ENCODE measurements around the gene SMARCD1. TPM values are rescaled to one million over a fixed set of nuclear protein-coding genes. Genes with fewer than 3 reads are reported as not detected.

Gene SMARCD1
- total and polyA plus RNA-seq, 3 experiments from 2014 or later = 16.1 to 78.2 (median 72.3) TPM

DNA sequence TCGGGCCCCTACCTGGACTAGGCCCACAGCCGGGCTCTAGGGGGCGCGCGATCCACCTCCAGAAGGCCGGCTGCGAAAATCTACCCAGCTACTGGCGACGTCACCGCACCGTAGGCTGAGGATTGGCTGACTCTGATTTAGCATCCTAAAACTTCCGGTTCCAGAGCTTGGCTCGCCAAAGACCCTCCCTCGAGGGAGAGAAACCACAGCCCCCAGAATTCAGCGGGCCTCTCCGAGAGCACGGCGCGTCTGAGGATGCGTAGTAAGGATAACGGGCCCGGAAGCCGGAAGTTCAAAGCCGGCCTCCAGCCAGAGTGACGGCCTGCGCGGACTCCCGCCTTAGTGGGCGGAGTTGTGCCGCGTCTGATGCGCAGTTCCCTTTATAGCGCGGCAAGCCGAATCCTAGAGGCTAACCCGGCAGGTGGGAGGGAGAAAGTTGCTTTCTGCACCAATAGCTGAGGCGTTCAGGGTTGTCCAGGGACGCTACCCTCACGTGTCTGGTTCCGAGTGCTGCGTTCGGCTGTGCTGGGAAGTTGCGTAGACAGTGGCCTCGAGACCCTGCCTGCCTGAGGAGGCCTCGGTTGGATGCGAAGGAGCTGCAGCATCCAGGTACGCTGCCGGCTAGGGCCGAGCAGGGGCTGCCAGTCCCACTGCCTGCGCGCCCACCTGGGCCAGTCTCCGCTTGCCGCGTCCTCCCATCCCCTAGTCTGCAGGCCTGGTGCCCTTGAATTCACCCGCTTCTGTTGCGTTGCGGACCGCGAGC, 26.7 kb downstream of the SMARCD1 start, which contains the start of gene COX14:
Gene COX14 (plus strand): TSS at position 544 of the 763 bp plus-strand sequence. CDS start 7,808 bp downstream, outside the sequence.
- Histone ChIP-seq H3K4me3 (ENCODE audit: low read length) (peak within 1 kb of the TSS; percentile 91), H3K27me3 (ENCODE audit: insufficient read depth, low read length, poor library complexity, severe bottlenecking) (no peaks in the 10 kb centered on the region), H3K4me1 (ENCODE audit: insufficient read depth, low read length) (peaks cover 29% of the 10 kb centered on the region), H3K27ac (ENCODE audit: low read depth, low read length) (peak within 1 kb of the TSS; percentile 98), H3K9me3 (ENCODE audit: low read length) (no peaks in the 10 kb centered on the region), H3K36me3 (ENCODE audit: insufficient read depth, low read length) (peaks cover 8% of the 10 kb centered on the region)
- peak; percentile 98 to 100 (median 99) for DNase-seq
- Mint-ChIP-seq H3K9me3 (no peaks in the 10 kb centered on the region), H3K27me3 (no peaks in the 10 kb centered on the region), H3K4me1 (peaks cover 30 to 48% (median 41%) of the 10 kb centered on the region in 3 donors), H3K4me3 (peak within 1 kb of the TSS; percentile 94 to 99 (median 97)), H3K27ac (peak within 1 kb of the TSS; percentile 96 to 100 (median 98)), H3K36me3 (peaks cover 0 to 33% (median 4%) of the 10 kb centered on the region in 3 donors)
- ChIA-PET POLR2A (interaction anchor here (0.6 to 3.1 kb wide), 22 partner anchors 9 to 1360 kb away, joined by 3 to 50 read pairs (median 4); partner anchors contain the start of genes ATF1, CERS5, SMARCD1 and SPATS2), CTCF (interaction anchor here (0.6 to 7.0 kb wide), 31 partner anchors 7 to 172 kb away, joined by 3 to 118 read pairs (median 6); partner anchors contain the start of genes CERS5, GPD1, LIMA1 and SMARCD1)

DNA sequence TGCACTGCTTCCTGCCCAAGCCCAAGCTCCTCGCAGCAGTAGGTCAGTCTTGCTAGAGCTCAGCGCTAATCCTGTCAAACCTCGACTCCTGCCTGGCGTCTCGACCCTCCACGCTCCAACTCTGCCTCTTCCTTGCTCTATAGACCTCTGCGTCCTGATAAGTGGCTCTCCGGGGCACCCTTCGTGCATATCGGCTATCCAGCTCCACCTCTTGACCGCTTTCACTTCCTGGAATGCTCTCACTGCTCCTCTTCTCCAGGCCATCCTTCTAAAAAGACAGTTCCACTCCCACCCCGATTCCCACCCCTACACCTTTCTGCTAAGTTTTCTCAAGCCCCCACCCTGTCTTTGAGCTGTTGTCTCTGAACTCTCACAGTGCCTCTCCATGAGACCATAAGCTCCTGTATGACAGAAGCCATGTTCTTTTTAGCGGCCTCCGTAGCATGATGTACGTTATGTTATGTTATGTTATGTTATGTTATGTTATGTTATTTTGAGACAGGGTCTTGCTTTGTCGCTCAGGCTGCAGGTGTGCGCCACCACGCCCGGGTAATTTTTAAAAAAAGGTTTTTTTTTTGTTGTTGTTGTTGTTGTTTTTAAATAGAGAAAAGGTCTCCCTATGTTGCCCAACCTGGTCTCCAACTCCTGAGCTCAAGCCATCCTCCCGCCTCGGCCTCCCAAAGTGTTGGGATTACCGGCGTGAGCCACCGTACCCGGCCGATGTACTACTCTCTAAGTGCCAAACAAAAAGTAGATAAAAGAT, 27.5 kb downstream of the SMARCD1 start:
- Histone ChIP-seq H3K9me3 (ENCODE audit: low read length) (no peaks in the 10 kb centered on the region), H3K4me1 (ENCODE audit: insufficient read depth, low read length) (peaks cover 36% of the 10 kb centered on the region), H3K36me3 (ENCODE audit: insufficient read depth, low read length) (peaks cover 8% of the 10 kb centered on the region), H3K27ac (ENCODE audit: low read depth, low read length) (peak overlapping the region; percentile 98), H3K27me3 (ENCODE audit: insufficient read depth, low read length, poor library complexity, severe bottlenecking) (no peaks in the 10 kb centered on the region), H3K4me3 (ENCODE audit: low read length) (peak overlapping the region; percentile 91)
- Mint-ChIP-seq H3K36me3 (peaks cover 0 to 38% (median 4%) of the 10 kb centered on the region in 3 donors), H3K4me1 (peaks cover 36 to 55% (median 47%) of the 10 kb centered on the region in 3 donors), H3K4me3 (peak overlapping the region; percentile 94 to 99 (median 97)), H3K27me3 (no peaks in the 10 kb centered on the region), H3K9me3 (no peaks in the 10 kb centered on the region), H3K27ac (peak overlapping the region; percentile 96 to 100 (median 97))
- peak in 1 of 5 donors; percentile 8 for DNase-seq
- CTCF ChIA-PET = interaction anchor here (0.9 to 7.0 kb wide), 21 partner anchors 8 to 170 kb away, joined by 3 to 118 read pairs (median 10); partner anchors contain the start of genes CERS5, GPD1 and SMARCD1
- POLR2A ChIA-PET = interaction anchor here (0.6 to 3.1 kb wide), 17 partner anchors 10 to 970 kb away, joined by 3 to 50 read pairs (median 4); partner anchors contain the start of genes ATF1, CERS5, SMARCD1 and TMBIM6

DNA sequence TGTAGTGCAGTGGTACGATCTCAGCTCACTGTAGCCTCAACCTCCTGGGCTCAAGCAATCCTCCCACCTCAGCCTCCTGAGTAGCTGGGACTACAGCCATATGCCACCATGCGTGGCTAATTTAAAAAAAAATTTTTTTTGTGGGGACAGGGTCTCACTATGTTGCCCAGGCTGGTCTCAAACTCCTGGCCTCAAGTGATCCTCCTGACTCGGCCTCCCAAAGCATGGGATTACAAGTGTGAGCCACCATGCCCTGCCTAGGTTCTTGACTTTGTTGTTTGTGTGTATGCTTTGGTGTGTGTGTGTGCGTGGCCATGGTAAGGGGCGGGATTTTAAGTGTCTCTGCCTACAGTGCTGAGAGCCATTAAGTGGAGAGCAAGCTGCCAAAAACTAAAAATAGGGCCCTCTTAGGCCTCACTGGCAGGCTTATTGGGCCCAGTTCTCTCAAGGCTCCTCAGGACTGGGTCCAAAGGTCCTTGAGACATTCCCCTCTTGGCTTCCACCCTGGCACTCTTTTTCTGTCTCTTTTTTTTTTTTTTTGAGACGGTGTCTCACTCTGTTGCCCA, 32.0 kb downstream of the SMARCD1 start:
- no peaks in the 10 kb centered on the region for H3K27me3 Mint-ChIP-seq

DNA sequence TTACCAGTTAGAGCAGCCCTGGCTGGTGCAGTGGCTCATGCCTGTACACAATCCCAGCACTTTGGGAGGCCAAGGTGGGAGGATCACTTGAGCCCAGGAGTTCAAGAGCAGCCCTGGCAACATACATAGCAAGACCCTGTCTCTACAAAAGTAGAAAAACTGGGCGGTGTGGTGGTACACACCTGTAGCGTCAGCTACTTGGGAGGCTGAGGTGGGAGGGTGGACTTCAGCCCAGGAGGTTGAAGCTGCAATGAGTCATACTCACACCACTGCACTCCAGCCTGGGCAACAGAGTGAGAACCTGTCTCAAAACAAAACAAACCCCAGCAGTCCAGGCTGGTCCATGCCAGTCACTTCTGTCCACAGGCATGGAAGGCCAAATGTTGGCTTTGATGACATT, 34.2 kb downstream of the SMARCD1 start:
- Mint-ChIP-seq H3K27ac (peak overlapping the region in 2 of 8 donors; percentile 7 to 47), H3K36me3 (peaks cover 0 to 78% (median 15%) of the 10 kb centered on the region in 3 donors), H3K9me3 (no peaks in the 10 kb centered on the region), H3K27me3 (no peaks in the 10 kb centered on the region), H3K4me1 (peaks cover 38 to 78% (median 47%) of the 10 kb centered on the region in 3 donors), H3K4me3 (no peak overlapping the region)
- POLR2A ChIA-PET = no interaction called here
- Histone ChIP-seq H3K27ac (ENCODE audit: low read depth, low read length) (no peak overlapping the region), H3K4me1 (ENCODE audit: insufficient read depth, low read length) (peaks cover 23% of the 10 kb centered on the region), H3K4me3 (ENCODE audit: low read length) (no peak overlapping the region), H3K36me3 (ENCODE audit: insufficient read depth, low read length) (peaks cover 46% of the 10 kb centered on the region), H3K9me3 (ENCODE audit: low read length) (no peaks in the 10 kb centered on the region), H3K27me3 (ENCODE audit: insufficient read depth, low read length, poor library complexity, severe bottlenecking) (no peaks in the 10 kb centered on the region)
- CTCF ChIA-PET = interaction anchor here (1.3 kb wide), 2 partner anchors 8 to 56 kb away, joined by 4 to 6 read pairs; partner anchors contain the start of gene COX14
- no peak for DNase-seq

More for the DNA sequence above, 32.0 kb downstream of the SMARCD1 start:
- Mint-ChIP-seq H3K4me3 (peak overlapping the region; percentile 12 to 65 (median 41)), H3K36me3 (peaks cover 0 to 71% (median 10%) of the 10 kb centered on the region in 3 donors), H3K27ac (peak overlapping the region in 4 of 8 donors; percentile 22 to 82 (median 40)), H3K9me3 (no peaks in the 10 kb centered on the region), H3K4me1 (peaks cover 43 to 80% (median 45%) of the 10 kb centered on the region in 3 donors)
- no peak overlapping the region for H3K4me3 ChIP-seq (ENCODE audit: low read length)
- peaks cover 33% of the 10 kb centered on the region for H3K36me3 ChIP-seq (ENCODE audit: insufficient read depth, low read length)
- POLR2A ChIA-PET = interaction anchor here (0.6 kb wide), 1 partner anchor 50 kb away, joined by 3 read pairs; the partner anchor contains the start of gene CERS5
- peaks cover 31% of the 10 kb centered on the region for H3K4me1 ChIP-seq (ENCODE audit: insufficient read depth, low read length)
- no peak overlapping the region for H3K27ac ChIP-seq (ENCODE audit: low read depth, low read length)
- DNase-seq = no peak
- no peaks in the 10 kb centered on the region for H3K9me3 ChIP-seq (ENCODE audit: low read length)
- H3K27me3 ChIP-seq (ENCODE audit: insufficient read depth, low read length, poor library complexity, severe bottlenecking) = no peaks in the 10 kb centered on the region
- CTCF ChIA-PET = interaction anchor here (0.9 to 1.5 kb wide), 3 partner anchors 9 to 102 kb away, joined by 3 to 4 read pairs (median 3); partner anchors contain the start of gene CERS5

DNA sequence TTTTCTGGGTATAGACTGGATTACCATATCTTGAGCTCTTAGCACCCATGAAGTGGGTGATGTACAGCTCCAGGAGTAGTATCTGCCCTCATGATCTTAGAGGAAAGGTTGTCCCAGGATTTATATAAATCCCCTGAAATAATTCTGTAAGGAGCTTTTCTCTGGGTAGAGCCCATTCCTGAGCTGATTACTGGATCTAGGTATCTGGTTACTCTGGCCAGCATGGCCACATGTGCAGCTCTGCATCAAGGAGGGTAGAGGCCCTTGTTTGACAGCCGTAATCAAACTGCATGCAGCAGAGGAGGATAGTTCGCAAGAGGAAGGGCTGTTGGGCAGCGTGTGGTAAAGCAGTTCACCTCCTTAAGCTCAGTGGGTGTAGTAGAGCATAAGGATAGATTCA, 35.4 kb downstream of the SMARCD1 start:
- DNase-seq = no peak
- CTCF ChIA-PET = interaction anchor here (0.8 to 1.0 kb wide), 2 partner anchors 8 to 12 kb away, joined by 3 to 4 read pairs; partner anchors contain the start of gene COX14
- no peak overlapping the region for H3K4me3 Mint-ChIP-seq
- peaks cover 27% of the 10 kb centered on the region for H3K4me1 ChIP-seq (ENCODE audit: insufficient read depth, low read length)
- H3K36me3 ChIP-seq (ENCODE audit: insufficient read depth, low read length) = peaks cover 49% of the 10 kb centered on the region
- no peaks in the 10 kb centered on the region for H3K9me3 ChIP-seq (ENCODE audit: low read length)
- H3K4me3 ChIP-seq (ENCODE audit: low read length) = no peak overlapping the region
- H3K27ac ChIP-seq (ENCODE audit: low read depth, low read length) = no peak overlapping the region
- peak overlapping the region in 2 of 8 donors; percentile 52 to 94 for H3K27ac Mint-ChIP-seq
- H3K27me3 Mint-ChIP-seq = no peaks in the 10 kb centered on the region
- H3K27me3 ChIP-seq (ENCODE audit: insufficient read depth, low read length, poor library complexity, severe bottlenecking) = no peaks in the 10 kb centered on the region
- POLR2A ChIA-PET = no interaction called here
- peaks cover 0 to 83% (median 14%) of the 10 kb centered on the region in 3 donors for H3K36me3 Mint-ChIP-seq
- peaks cover 43 to 81% (median 51%) of the 10 kb centered on the region in 3 donors for H3K4me1 Mint-ChIP-seq
- H3K9me3 Mint-ChIP-seq = no peaks in the 10 kb centered on the region

DNA sequence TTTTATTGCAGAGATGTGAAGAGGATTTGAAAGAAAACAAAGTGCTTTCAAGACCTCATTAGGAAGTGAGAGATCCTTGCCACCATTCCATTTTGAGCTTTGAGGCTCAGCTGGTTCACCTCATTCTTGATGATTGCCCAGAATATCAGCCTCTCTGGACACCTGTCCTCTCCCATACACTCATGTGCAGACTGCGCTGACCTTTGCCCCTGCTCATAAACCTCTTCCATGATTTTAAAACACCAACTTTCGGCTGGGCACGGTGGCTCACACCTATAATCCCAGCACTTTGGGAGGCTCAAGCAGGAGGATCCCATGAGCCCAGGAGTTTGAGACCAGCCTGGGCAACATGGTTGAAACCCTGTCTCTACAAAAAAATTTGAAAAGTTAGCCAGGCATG, 35.8 kb downstream of the SMARCD1 start:
- Mint-ChIP-seq H3K27me3 (peaks cover 0 to 2% of the 10 kb centered on the region in 2 donors), H3K36me3 (peaks cover 0 to 83% (median 12%) of the 10 kb centered on the region in 3 donors)

DNA sequence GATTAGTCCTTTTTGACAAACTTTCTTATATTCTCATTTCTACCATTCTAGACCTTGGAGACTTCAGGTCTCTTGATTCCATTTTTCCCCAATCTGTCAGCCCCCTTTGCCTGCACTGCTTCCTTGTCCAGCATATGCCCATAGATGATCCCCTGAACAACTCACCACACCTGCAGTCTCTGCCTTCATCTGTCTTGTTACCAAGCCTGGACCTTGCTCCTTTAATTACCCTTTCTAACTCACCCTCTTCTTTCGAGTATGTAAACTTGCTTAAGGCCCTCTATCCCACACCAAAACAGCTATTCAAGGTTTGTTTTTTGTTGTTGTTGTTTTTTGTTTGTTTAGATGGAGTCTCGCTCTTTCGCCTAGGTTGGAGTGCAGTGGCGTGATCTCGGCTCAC, 36.5 kb downstream of the SMARCD1 start:
- Histone ChIP-seq H3K9me3 (ENCODE audit: low read length) (no peaks in the 10 kb centered on the region), H3K4me1 (ENCODE audit: insufficient read depth, low read length) (peaks cover 17% of the 10 kb centered on the region), H3K36me3 (ENCODE audit: insufficient read depth, low read length) (peaks cover 44% of the 10 kb centered on the region), H3K4me3 (ENCODE audit: low read length) (no peak overlapping the region), H3K27ac (ENCODE audit: low read depth, low read length) (no peak overlapping the region), H3K27me3 (ENCODE audit: insufficient read depth, low read length, poor library complexity, severe bottlenecking) (no peaks in the 10 kb centered on the region)
- POLR2A ChIA-PET = interaction anchor here (1.1 kb wide), 1 partner anchor 10 kb away, joined by 3 read pairs; the partner anchor contains the start of gene COX14
- peaks cover 0 to 2% of the 10 kb centered on the region in 2 donors for H3K27me3 Mint-ChIP-seq
- peaks cover 38 to 76% (median 45%) of the 10 kb centered on the region in 3 donors for H3K4me1 Mint-ChIP-seq
- CTCF ChIA-PET = interaction anchor here (1.8 kb wide), 1 partner anchor 10 kb away, joined by 5 read pairs; the partner anchor contains the start of gene COX14
- no peak overlapping the region for H3K4me3 Mint-ChIP-seq
- no peaks in the 10 kb centered on the region for H3K9me3 Mint-ChIP-seq
- H3K27ac Mint-ChIP-seq = peak overlapping the region in 5 of 8 donors; percentile 5 to 40 (median 37)
- H3K36me3 Mint-ChIP-seq = peaks cover 0 to 80% (median 11%) of the 10 kb centered on the region in 3 donors
- no peak for DNase-seq

More for the DNA sequence above, 35.8 kb downstream of the SMARCD1 start:
- H3K27ac Mint-ChIP-seq = peak overlapping the region in 1 of 8 donors; percentile 94
- ChIA-PET CTCF (interaction anchor here (0.8 to 1.8 kb wide), 3 partner anchors 9 to 11 kb away, joined by 3 to 5 read pairs (median 4); partner anchors contain the start of gene COX14), POLR2A (no interaction called here)
- no peak for DNase-seq
- no peaks in the 10 kb centered on the region for H3K9me3 Mint-ChIP-seq
- Histone ChIP-seq H3K27ac (ENCODE audit: low read depth, low read length) (no peak overlapping the region), H3K9me3 (ENCODE audit: low read length) (no peaks in the 10 kb centered on the region), H3K36me3 (ENCODE audit: insufficient read depth, low read length) (peaks cover 49% of the 10 kb centered on the region), H3K4me1 (ENCODE audit: insufficient read depth, low read length) (peaks cover 24% of the 10 kb centered on the region), H3K4me3 (ENCODE audit: low read length) (no peak overlapping the region), H3K27me3 (ENCODE audit: insufficient read depth, low read length, poor library complexity, severe bottlenecking) (no peaks in the 10 kb centered on the region)
- peaks cover 43 to 81% (median 51%) of the 10 kb centered on the region in 3 donors for H3K4me1 Mint-ChIP-seq
- H3K4me3 Mint-ChIP-seq = no peak overlapping the region
